OCI-LY7 (cell line): ENCODE results near the gene KCNK1.

Experiments
- EZH2phosphoT487 ChIP-seq: fragments of 200-600 bp; sonication (generic); IDR thresholded peaks from 2 replicates; pipeline ENCODE4 v1.6.1; 2018; ENCODE audit warnings: low read depth, borderline replicate concordance, mild to moderate bottlenecking, mixed run types, antibody characterized with exemption, low read length, moderate library complexity, mixed read lengths
- TF ChIP-seq, protein P1 (sequence below): fragments of 200-600 bp; sonication (generic); conservative IDR thresholded peaks from 2 replicates; pipeline ENCODE4 v1.5.1; 2014; ENCODE audit warnings: mild to moderate bottlenecking, antibody characterized with exemption, low read length, moderate library complexity, mixed read lengths

- TF ChIP-seq, protein P1, sequence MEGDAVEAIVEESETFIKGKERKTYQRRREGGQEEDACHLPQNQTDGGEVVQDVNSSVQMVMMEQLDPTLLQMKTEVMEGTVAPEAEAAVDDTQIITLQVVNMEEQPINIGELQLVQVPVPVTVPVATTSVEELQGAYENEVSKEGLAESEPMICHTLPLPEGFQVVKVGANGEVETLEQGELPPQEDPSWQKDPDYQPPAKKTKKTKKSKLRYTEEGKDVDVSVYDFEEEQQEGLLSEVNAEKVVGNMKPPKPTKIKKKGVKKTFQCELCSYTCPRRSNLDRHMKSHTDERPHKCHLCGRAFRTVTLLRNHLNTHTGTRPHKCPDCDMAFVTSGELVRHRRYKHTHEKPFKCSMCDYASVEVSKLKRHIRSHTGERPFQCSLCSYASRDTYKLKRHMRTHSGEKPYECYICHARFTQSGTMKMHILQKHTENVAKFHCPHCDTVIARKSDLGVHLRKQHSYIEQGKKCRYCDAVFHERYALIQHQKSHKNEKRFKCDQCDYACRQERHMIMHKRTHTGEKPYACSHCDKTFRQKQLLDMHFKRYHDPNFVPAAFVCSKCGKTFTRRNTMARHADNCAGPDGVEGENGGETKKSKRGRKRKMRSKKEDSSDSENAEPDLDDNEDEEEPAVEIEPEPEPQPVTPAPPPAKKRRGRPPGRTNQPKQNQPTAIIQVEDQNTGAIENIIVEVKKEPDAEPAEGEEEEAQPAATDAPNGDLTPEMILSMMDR, result no peak
- TF ChIP-seq EZH2phosphoT487, result no peak
These were observed 100.8 kb downstream of the KCNK1 start for GRCh38 chr1:233714631-233715217.
